GM12878 (cell line): ENCODE data around the gene FIZ1. TPM values are rescaled to one million over a fixed set of nuclear protein-coding genes. Genes with fewer than 3 reads are reported as not detected.

Experiments used
- ATAC-seq: fragments of 200-7000 bp; cut with Tn5 transposase; 3 replicates; pipeline ENCODE4 v1.9.1; 2020; ENCODE audit warnings: mild to moderate bottlenecking, moderate library complexity
- BruUV-seq: library from RNA; stranded (reverse); fragments of 400-500 nt; replicated peaks from 2 replicates; lab custom pipeline; 2021; lab: Mats Ljungman, UMichigan
- CTCF ChIA-PET: fragments of 300-600 bp; sonication (Branson Sonifier 250); formaldehyde crosslinking; extraction: SDS; loops from one replicate; lab custom pipeline; 2021; ENCODE audit warnings: inconsistent platforms; lab: Yijun Ruan, JAX
- POLR2A ChIA-PET: fragments of 350-600 bp; formaldehyde crosslinking; extraction: SDS; loops from one replicate; lab custom pipeline; 2021; ENCODE audit warnings: inconsistent platforms; lab: Charles Lee
- RAD21 ChIA-PET: fragments of 300-600 bp; sonication (Branson Sonifier 250); formaldehyde crosslinking; loops from one replicate; lab custom pipeline; 2023; ENCODE audit warnings: antibody characterized with exemption; ENCODE audit not compliant: unreplicated experiment; lab: Charles Lee
- SMC1A ChIA-PET: fragments of 300-600 bp; sonication (Branson Sonifier 250); formaldehyde crosslinking; loops from one replicate; lab custom pipeline; 2023; ENCODE audit not compliant: unreplicated experiment, uncharacterized antibody; lab: Charles Lee
- DNase-seq: peaks from one replicate; pipeline ENCODE4 v3.0.0-alpha.2; 2011; ENCODE audit warnings: low read depth, low spot score
- FAIRE-seq: peaks from 3 replicates; lab custom pipeline; 2011; peaks lifted over from hg19 to GRCh38; lab: Jason Lieb, UNC
- H2AFZ ChIP-seq: 2 replicates; pipeline ENCODE4 v1.6.0; 2011; ENCODE audit warnings: low read depth, low read length, control low read depth; ENCODE audit not compliant: control insufficient read depth
- H3K27ac ChIP-seq: 2 replicates; pipeline ENCODE4 v1.5.1; 2011; ENCODE audit warnings: control low read depth; ENCODE audit not compliant: control insufficient read depth, insufficient read depth
- H3K27me3 ChIP-seq, 2 experiments: replicated peaks in 1 of 2; 2 replicates each; pipeline versions ENCODE4 v1.6.0 to v1.6.1; 2011; ENCODE audit warnings: low read length in 1 of 2; ENCODE audit not compliant: control insufficient read depth in 2 of 2, insufficient read depth in 2 of 2
- H3K36me3 ChIP-seq, 2 experiments: 2 replicates each; pipeline ENCODE4 v1.5.1; 2011; ENCODE audit warnings: low read length in 1 of 2; ENCODE audit not compliant: control insufficient read depth in 2 of 2, insufficient read depth in 2 of 2
- H3K4me1 ChIP-seq: 2 replicates; pipeline ENCODE4 v1.6.1; 2011; ENCODE audit warnings: mild to moderate bottlenecking, low read length, moderate library complexity, mixed read lengths; ENCODE audit not compliant: control insufficient read depth, insufficient read depth
- H3K4me2 ChIP-seq: 2 replicates; pipeline ENCODE4 v1.6.0; 2011; ENCODE audit warnings: control low read depth; ENCODE audit not compliant: control insufficient read depth, insufficient read depth
- H3K4me3 ChIP-seq: fragments of 200-600 bp; sonication (generic); 2 replicates; pipeline ENCODE4 v1.5.1; 2016
- H3K79me2 ChIP-seq: 2 replicates; pipeline ENCODE4 v1.6.0; 2011; ENCODE audit warnings: low read length; ENCODE audit not compliant: control insufficient read depth, insufficient read depth
- H3K9ac ChIP-seq: 2 replicates; pipeline ENCODE4 v1.8.0; 2011; ENCODE audit warnings: low read length, control low read depth, mixed read lengths; ENCODE audit not compliant: control insufficient read depth, insufficient read depth
- H3K9me3 ChIP-seq: replicated peaks from 3 replicates; pipeline ENCODE4 v1.5.1; 2011; ENCODE audit warnings: mild to moderate bottlenecking, low read length; ENCODE audit not compliant: control insufficient read depth, insufficient read depth
- H4K20me1 ChIP-seq: 2 replicates; pipeline ENCODE4 v1.6.0; 2011; ENCODE audit not compliant: control insufficient read depth, insufficient read depth
- BMI1 ChIP-seq: fragments of 450-650 bp; IDR thresholded peaks from 2 replicates; pipeline ENCODE4 v1.6.1; 2016; ENCODE audit warnings: mild to moderate bottlenecking, moderate library complexity, borderline replicate concordance
- E2F8 ChIP-seq: fragments of 450-650 bp; IDR thresholded peaks from 2 replicates; pipeline ENCODE4 v1.6.1; 2018; ENCODE audit warnings: mild to moderate bottlenecking, low read depth, moderate library complexity; ENCODE audit not compliant: partially characterized antibody
- ESRRA ChIP-seq: IDR thresholded peaks from 2 replicates; pipeline ENCODE4 v1.6.1; 2012; ENCODE audit warnings: mild to moderate bottlenecking, low read length, improper control_type of control experiment
- FOS ChIP-seq: IDR thresholded peaks from 3 replicates; pipeline ENCODE4 v1.6.1; 2011; ENCODE audit warnings: borderline replicate concordance; ENCODE audit not compliant: insufficient read length; ENCODE audit errors: extremely low read depth
- HSF1 ChIP-seq: fragments of 150-350 bp; IDR thresholded peaks from 2 replicates; pipeline ENCODE4 v1.6.1; 2014; ENCODE audit warnings: mild to moderate bottlenecking, low read depth, low read length
- IKZF2 ChIP-seq, 2 experiments: fragments of 450-650 bp; IDR thresholded peaks; 2 replicates each; pipeline ENCODE4 v1.6.1; 2017; ENCODE audit warnings: mild to moderate bottlenecking in 2 of 2, moderate library complexity in 2 of 2
- LARP7 ChIP-seq: fragments of 450-650 bp; IDR thresholded peaks from 2 replicates; pipeline ENCODE4 v1.6.1; 2017; ENCODE audit warnings: mild to moderate bottlenecking
- NR2C1 ChIP-seq: fragments of 450-650 bp; IDR thresholded peaks from 2 replicates; pipeline ENCODE4 v1.6.1; 2017; ENCODE audit warnings: antibody characterized with exemption, mild to moderate bottlenecking, moderate library complexity
- RAD21 ChIP-seq: IDR thresholded peaks from 2 replicates; pipeline ENCODE4 v1.6.1; 2011; ENCODE audit warnings: mild to moderate bottlenecking, low read depth, low read length, moderate library complexity; ENCODE audit not compliant: insufficient read depth
- STAT1 ChIP-seq: fragments of 450-650 bp; conservative IDR thresholded peaks from 2 replicates; pipeline ENCODE4 v1.6.1; 2014; ENCODE audit warnings: antibody characterized with exemption, mild to moderate bottlenecking
- SUPT20H ChIP-seq: IDR thresholded peaks from 2 replicates; pipeline ENCODE4 v1.6.1; 2011; ENCODE audit warnings: low read depth, mild to moderate bottlenecking, low read length, moderate library complexity, borderline replicate concordance; ENCODE audit not compliant: control insufficient read depth
- TCF7 ChIP-seq: IDR thresholded peaks from 2 replicates; pipeline ENCODE4 v1.6.1; 2014; ENCODE audit warnings: antibody characterized with exemption, borderline replicate concordance
- ZBTB40 ChIP-seq: fragments of 450-650 bp; IDR thresholded peaks from 2 replicates; pipeline ENCODE4 v1.6.1; 2016; ENCODE audit warnings: mild to moderate bottlenecking, moderate library complexity, borderline replicate concordance
- ZNF622 ChIP-seq: fragments of 450-650 bp; IDR thresholded peaks from 2 replicates; pipeline ENCODE4 v1.6.1; 2017; ENCODE audit warnings: mild to moderate bottlenecking, inconsistent platforms
- WGBS: methylation state at CpG from one replicate; pipeline ENCODE4 v1.1.6; 2016; ENCODE audit warnings: low lambda C conversion rate; ENCODE audit not compliant: insufficient replicate concordance, insufficient coverage; ENCODE audit errors: missing lambda C conversion rate; 5-methylcytosine and 5-hydroxymethylcytosine counted together
- in situ Hi-C: fragments of 300-500 bp; cut with MboI; formaldehyde crosslinking; loops from 9 replicates; pipeline ENCODE4 v1.14.3; 2018; ENCODE audit warnings: mixed read lengths
- intact Hi-C: fragments of 100-400 bp; cut with micrococcal nuclease; formaldehyde crosslinking; loops from one replicate; pipeline ENCODE4 v1.14.2; 2022; ENCODE audit not compliant: unreplicated experiment
- polyA plus RNA-seq, 11 experiments: library from polyadenylated mRNA; depleted of rRNA in 4 of 11; unstranded in 6 of 11; stranded (reverse) in 5 of 11; fragments of >200 nt; fragmentation: Nextera tagmentation in 4 of 11; fragmentation: Illumina TruSeq in 1 of 11; extraction: Ambion mirVana in 4 of 11; extraction: Trizol in 1 of 11; gene quantifications; 1 replicate in 1 of 11; 2 replicates in 10 of 11; pipeline versions ENCODE4 v1.2.1 to v1.2.3, GENCODE V29; 2011 to 2016; ENCODE audit warnings: inconsistent platforms in 2 of 11, missing spikeins in 2 of 11, low read depth in 1 of 11
- total RNA-seq, 4 experiments: library from RNA; depleted of rRNA in 3 of 4; stranded (reverse); fragments of >200 nt in 3 of 4; fragmentation: Illumina TruSeq in 1 of 4; extraction: Trizol in 1 of 4; gene quantifications; 2 replicates each; pipeline versions ENCODE4 v1.2.1 to v1.2.3, GENCODE V29; 2013 to 2021

The FIZ1 gene
- total and polyA plus RNA-seq, 10 of the 15 experiments (the other 5 are each of a cell fraction or from before 2014, with no cell fraction given): 0.60 to 16.8 (median 4.2) TPM

GRCh38 chr19:55613930-55614710, 14.8 kb upstream of the FIZ1 start (continued):
- no peak for TF ChIP-seq E2F8
- TF ChIP-seq LARP7: no peak
- TF ChIP-seq RAD21: no peak
- TF ChIP-seq STAT1: no peak
- TF ChIP-seq FOS: no peak
- TF ChIP-seq, all 136 proteins: peak for 0

GRCh38 chr19:55613396-55613795, 14.1 kb upstream of the FIZ1 start:
- Histone ChIP-seq H4K20me1 (peaks cover 3% of the 10 kb centered on the region; the same call in 1 of the 2 replicates), H3K27ac (no peak overlapping the region), H3K27me3 (no peaks in the 10 kb centered on the region), H2AFZ (no peak overlapping the region), H3K9me3 (peaks cover 2% of the 10 kb centered on the region; the same call in 2 of the 3 replicates), H3K36me3 (peaks cover 12 to 16% of the 10 kb centered on the region in 2 experiments), H3K4me3 (no peak overlapping the region), H3K4me1 (peaks cover 4% of the 10 kb centered on the region), H3K79me2 (peaks cover 11% of the 10 kb centered on the region), H3K4me2 (no peak overlapping the region), H3K9ac (no peak overlapping the region)
- ATAC-seq (no peak), DNase-seq (no peak), FAIRE-seq (no peak)
- WGBS: 98% methylated on average over 13 of the region's 27 CpGs
- no TSS peak for BruUV-seq
- ChIA-PET RAD21 (no interaction called here), POLR2A (no interaction called here), SMC1A (no interaction called here), CTCF (no interaction called here)
- intact Hi-C loops: no loop called here
- in situ Hi-C loops: no loop called here
- no peak for TF ChIP-seq ZNF622
- no peak for TF ChIP-seq IKZF2 (IDR thresholded peaks at IDR 0.05)
- no peak for TF ChIP-seq NR2C1
- TF ChIP-seq SUPT20H: no peak
- no peak for TF ChIP-seq HSF1
- TF ChIP-seq TCF7: no peak
- no peak for TF ChIP-seq ESRRA
- no peak for TF ChIP-seq BMI1
- no peak for TF ChIP-seq ZBTB40
